Endothelial cell of umbilical vein (primary cell): ENCODE measurements around the gene MTG1.

Experiments used
- CTCF ChIP-seq, 2 donors: IDR thresholded peaks; 1 replicate in 1 of 2; 2 replicates in 1 of 2; pipeline ENCODE4 v1.5.1; 2011; ENCODE audit warnings: low read length in 2 of 2, mild to moderate bottlenecking in 2 of 2, moderate library complexity in 2 of 2, control low read depth in 1 of 2, inconsistent platforms in 1 of 2, low read depth in 1 of 2; ENCODE audit not compliant: insufficient read depth in 1 of 2; ENCODE audit errors: extremely low read depth in 1 of 2
- MAX ChIP-seq: IDR thresholded peaks from 2 replicates; pipeline ENCODE4 v1.6.1; 2011; ENCODE audit not compliant: insufficient read depth, insufficient read length

GRCh38 chr10:133394064-133394663 is at the start of gene MTG1:
- TF ChIP-seq CTCF (IDR thresholded peaks at IDR 0.05; ENCODE audit: extremely low read depth in 1 of 2, insufficient read depth in 1 of 2, low read depth in 1 of 2, low read length in 2 of 2) (peak in 1 of 2 donors; percentile 9), MAX (peak; percentile 51)
